Ovary (tissue), 3 donors: ENCODE results near the gene GORASP1.

ENCODE experiments used
- CTCF ChIP-seq, 3 donors: fragments of 450-650 bp in 2 of 3; fragments of 200-600 bp in 1 of 3; IDR thresholded peaks; one replicate each; pipeline versions ENCODE4 v1.5.1 to v1.8.0; 2016 to 2022; ENCODE audit warnings: antibody characterized with exemption in 3 of 3, mild to moderate bottlenecking in 1 of 3
- EP300 ChIP-seq: sonication (generic); formaldehyde crosslinking; IDR thresholded peaks from one replicate; pipeline ENCODE4 v1.6.1; 2017; ENCODE audit warnings: antibody characterized with exemption
- POLR2A ChIP-seq: fragments of 450-650 bp; IDR thresholded peaks from one replicate; pipeline ENCODE4 v1.6.1; 2017; ENCODE audit warnings: antibody characterized with exemption, mild to moderate bottlenecking, moderate library complexity
- donor health status: DM: no; HTN: no; CAD: no.

GRCh38 chr3:39132096-39133092 is 25.0 kb upstream of the GORASP1 start:
- TF ChIP-seq CTCF (IDR thresholded peaks at IDR 0.05) (no peak), POLR2A (no peak), EP300 (no peak)
